ENCODE results near the gene LINGO3.
A peak's percentile ranks its signal among the peaks of the same experiment; 100 is the strongest.

LINGO3 gene

DNA sequence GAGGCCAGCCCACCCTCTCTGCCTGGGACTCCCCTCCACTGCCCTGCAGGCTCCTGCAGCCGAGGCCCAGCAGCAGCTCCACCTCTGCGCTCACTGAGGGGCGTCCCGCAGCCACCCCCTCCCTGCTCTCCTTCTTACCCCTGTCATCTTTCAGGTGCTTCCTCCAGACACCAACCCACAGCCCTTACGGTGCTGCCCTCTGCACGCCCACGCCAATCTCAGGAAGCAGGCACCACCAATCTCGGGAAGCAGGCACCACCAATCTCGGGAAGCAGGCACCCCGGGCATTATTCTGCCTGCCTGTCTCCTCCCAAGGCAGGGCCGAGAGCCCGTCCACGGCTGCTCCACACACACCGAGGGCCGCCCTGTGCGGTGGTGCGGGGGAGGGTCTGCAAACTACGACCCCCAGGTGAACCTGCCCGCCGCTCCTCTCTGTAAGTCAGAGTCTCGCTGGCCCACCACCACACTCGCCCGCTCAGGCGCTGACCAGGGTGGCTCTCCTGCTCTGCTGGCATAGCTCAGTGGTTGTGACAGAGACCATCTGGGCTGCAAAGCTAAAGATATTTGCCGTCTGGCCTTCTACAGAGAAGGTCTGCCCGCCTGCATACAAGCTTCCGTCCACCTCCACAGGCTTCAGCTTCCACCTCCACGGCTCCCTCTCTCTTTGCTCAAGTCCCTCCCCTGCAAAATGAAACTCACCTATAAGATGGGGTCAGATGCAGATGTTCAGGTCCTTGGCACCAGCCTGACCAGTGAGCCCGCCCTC, 17.5 kb upstream of the LINGO3 start:
- no peak for DNase-seq

DNA sequence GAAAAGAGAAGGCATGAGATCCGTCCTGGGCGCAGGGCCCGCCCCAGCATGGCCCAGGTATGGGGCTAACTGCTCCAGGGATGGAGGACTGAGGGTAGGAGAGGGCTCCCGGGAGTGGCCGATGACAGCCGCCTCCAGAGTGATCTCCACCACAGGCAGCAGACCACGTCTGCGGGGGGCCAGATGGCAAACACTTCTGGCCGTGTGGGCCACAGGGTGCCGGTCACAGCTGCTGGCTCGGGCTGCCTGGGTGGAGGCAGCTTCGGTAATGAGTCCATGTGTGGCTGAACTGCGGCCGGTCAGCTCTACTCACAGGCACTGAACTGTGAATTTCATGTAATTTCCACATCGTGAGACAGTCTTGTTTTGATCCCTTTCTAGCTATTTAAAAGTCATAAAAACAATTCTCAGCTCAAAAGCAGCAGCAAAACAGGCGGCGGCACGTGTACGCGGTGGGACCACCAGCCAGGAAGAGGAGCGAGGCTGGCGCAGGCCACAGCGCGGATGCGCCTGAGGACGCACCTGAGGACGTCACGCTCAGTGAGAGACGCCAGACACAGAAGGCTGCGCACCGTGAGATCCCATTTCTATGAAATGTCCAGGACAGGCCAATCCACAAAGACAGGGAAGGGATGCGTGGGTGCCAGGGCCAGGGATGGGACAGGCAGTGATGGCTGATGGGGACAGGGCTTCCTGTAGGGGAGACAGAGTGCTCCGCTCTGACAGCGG, 16.4 kb upstream of the LINGO3 start:
- no peak for DNase-seq

DNA sequence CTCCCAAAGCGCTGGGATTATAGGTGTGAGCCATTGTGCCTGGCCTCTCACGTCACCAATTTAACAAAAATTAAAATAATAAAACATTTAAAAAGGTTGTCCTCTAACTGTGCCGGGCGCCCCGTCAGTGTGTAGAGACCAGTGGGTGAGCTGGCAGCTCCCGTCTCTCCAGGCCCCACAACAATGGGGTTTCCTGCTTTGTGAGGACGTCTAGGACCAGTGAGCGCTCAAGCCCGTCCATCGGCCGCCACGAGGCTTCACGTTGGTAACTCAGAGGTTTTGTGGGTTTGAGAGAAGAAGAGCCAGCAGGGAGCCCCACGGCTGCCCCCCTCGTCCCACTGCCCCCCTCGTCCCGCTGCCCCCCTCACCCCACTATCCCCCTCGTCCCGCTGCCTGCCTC, 15.8 kb upstream of the LINGO3 start:
- no peak for DNase-seq

DNA sequence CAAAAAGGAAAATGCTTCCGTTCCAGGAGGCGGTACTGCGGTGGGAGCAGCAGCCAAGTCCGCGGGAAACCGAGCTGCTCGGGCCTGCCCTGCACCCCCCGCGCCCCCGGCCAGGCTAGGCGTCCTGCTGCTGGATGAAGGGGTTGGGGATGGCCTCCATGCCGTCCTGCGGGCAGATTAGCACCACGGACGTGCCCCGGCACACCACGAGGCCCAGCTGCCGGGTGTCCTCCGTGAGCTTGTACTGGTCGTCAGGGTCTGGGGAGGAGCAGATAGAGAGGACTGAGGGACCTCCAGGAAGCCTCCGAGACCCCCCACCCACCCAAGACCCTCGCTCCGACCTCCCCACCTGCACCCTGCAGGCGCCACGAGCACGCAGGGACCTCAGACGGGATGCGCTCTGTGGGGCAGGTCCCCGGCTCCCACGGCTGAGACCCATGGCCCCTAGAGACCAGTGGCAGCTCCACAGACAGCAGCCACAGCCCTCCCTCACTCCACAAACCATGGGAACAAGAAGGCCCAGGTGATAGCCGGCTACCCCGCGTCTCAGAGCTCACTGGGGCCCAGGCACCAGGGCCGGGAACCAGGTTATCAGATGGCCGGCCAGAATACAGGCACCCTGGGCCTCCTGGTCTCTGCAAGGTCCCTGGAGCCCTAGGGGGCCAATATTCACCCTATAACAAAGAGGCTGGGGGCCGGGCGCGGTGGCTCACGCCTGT, 13.8 kb upstream of the LINGO3 start:
- DNase-seq: no peak

- no peak for DNase-seq
Observed at GRCh38 chr19:2320939-2321338, 13.0 kb upstream of the LINGO3 start.

- DNase-seq: no peak
Observed at GRCh38 chr19:2320049-2320448, 12.1 kb upstream of the LINGO3 start.

GRCh38 chr19:2319551-2319950, 11.6 kb upstream of the LINGO3 start:
- DNase-seq: no peak

DNA sequence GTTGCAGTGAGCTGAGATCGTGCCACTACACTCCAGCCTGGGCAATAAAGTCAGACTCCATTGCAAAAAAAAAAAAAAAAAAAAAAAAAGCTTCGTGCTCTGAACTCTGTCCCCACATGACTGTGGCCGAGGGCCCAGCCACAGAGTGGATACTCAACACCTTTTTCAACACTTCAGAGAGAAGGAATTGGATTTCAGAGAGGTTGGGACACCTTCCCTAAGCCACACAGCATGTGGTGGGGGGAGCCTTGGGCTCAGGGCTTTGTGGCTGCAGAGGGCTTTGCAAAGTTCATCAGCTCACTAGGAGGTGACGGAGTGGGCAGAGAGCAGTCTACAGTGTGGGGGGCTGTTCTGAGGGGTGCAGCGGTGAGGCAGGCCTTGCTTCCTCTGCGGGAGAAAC, 11.0 kb upstream of the LINGO3 start:
- no peak for DNase-seq

- DNase-seq: no peak
Observed at GRCh38 chr19:2317756-2318155, 9.8 kb upstream of the LINGO3 start.

DNA sequence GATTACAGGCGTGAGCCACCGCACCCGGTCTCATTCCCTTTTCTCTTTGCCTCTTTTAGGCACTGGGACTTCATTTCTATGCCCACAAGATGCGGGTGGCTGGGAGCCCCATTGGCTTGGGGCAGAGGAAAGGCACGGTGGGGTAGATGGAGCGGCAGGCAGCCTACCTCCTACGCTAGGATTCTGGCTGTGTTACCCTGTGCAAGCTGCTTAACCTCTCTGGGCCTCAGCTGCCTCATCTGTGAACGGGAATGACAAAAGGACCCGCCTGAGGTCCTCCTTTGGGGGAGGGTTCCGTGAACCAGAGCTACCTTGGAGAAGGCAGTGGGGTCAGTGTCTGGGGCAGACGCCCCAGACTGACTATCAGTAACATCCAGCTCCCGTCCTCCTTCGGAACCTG, 9.3 kb upstream of the LINGO3 start:
- no peak for DNase-seq

GRCh38 chr19:2315818-2316353, 7.9 kb upstream of the LINGO3 start:
- DNase-seq: no peak

DNA sequence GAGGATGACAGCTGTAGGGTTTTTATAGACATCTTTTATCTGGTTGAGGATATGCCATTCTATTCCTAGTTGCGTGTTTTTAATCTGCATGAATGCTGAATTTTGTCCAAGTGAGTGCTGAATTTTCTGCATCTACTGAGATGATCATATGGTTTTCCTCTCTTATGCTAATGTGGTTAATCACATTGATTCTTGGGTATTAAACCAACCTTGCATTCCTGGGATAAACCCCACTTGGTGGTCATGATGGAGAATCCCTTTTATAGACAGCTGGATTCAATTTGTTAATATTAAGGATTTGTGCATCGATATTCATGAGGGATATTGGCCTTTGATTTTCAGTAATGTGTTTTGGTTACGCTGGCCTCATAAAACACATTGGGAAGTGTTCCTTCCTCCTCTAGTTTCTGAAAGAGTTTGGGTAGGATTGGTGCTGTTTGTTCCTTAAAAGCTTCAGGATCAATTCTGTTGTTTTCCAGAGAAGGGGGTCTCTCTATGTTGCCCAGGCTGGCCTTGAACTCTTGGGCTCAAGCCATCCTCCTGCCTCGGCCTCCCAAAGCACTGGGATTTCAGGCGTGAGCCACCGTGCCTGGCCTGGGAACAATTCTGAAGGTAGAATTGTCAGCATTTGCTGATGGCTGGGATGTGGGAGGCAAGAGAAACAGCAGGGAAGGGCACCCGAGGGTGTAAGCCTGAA, 7.3 kb upstream of the LINGO3 start:
- DNase-seq: no peak

DNA sequence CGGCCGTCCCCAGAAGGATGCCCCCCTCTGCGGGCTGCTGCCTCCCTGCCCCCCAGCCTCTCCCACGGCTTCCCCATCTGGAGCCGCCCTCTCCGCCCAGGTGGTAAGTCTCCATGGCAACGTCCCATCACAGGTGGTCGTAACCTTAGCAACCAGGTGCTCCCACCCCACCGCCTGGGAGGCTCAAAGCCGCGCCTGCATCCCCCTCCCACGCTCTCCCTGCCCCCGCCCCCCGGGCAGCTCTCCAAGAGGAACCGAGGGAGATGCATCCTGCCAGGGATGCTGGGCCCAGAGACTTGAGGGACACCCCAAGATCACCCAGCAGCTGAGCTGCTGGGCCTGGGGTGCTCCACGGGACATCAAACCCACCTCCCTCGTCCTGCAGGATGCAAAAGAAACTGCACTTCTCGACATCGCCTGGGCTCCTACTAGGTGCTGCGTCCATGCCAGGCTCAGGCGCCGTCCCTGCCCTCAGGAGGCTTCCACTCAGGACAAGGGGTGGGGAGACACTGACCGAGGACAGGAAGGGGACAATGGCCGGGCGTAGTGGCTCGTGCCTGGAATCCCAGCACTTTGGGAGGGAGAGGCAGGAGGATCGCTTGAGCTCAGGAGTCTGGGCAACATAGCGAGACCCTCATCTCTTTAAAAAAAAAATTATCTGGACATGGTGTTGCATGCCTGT, 5.0 kb upstream of the LINGO3 start:
- DNase-seq: no peak

DNA sequence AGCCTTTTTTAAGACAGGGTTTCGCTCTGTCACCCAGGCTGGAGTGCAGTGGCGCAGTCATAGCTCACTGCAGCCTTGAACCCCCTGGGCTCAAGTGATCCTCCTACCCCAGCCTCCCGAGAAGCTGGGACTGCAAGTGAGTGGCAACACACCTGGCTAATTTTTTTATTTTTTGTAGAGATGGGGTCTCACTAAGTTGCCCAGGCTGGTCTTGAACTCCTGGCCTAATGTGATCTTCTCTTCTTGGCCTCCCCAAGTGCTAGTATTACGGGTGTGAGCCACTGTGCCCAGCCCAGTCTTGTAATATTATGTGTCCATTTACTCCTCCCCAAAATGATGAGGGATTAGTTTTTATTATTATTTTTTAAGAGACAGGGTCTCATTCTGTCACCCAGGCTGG, 3.1 kb upstream of the LINGO3 start:
- no peak for DNase-seq

GRCh38 chr19:2309734-2310362, 1.9 kb upstream of the LINGO3 start:
- peak; percentile 42 for DNase-seq

- no peak for DNase-seq
Observed at GRCh38 chr19:2307518-2308012, 389 bp downstream of the LINGO3 start.

DNA sequence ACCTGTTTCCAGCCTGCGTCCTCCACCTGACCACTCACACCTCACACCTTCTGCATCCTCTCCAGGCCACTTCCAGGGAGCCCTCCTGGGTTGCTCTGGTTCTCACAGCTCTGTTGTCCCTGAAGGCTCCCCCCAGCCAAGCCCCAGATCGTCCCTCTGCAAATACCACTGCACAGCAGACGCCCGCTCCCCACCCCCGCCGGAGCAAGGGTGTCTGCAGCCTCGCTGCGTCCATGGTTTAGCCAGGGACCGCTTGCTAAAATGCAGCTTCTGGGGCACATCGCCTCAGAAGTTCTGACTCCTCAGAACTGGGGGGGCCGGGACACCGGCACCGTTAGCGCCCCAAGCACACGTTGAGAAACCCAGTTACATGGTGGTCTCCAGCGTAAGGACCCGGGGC, 983 bp downstream of the LINGO3 start:
- no peak for DNase-seq

DNA sequence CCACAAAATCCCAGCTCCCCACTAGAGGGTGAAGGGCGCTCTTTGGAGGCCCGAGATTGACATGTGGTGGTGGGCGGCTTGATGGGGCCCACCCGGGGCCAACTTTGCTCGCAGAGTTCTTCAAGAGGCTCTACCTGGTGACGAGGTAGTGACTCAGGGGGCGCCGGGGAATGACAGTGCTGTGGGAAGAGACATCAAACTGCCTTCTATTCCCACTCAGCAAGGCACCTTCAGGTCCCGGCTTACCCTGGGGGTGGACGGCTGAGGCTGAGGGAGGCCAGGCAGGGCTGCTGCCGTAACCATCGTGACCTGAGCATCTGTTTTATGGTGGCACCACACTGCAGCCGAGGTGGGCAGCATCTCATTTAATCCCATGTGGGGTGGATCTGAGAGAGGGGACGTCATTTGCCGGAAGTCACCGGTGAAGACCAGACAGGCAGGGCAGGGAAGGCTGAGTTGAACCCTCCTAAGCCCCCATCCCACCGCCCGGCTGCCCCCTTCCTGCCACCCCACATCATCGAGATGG, 1.6 kb downstream of the LINGO3 start:
- DNase-seq: no peak

DNA sequence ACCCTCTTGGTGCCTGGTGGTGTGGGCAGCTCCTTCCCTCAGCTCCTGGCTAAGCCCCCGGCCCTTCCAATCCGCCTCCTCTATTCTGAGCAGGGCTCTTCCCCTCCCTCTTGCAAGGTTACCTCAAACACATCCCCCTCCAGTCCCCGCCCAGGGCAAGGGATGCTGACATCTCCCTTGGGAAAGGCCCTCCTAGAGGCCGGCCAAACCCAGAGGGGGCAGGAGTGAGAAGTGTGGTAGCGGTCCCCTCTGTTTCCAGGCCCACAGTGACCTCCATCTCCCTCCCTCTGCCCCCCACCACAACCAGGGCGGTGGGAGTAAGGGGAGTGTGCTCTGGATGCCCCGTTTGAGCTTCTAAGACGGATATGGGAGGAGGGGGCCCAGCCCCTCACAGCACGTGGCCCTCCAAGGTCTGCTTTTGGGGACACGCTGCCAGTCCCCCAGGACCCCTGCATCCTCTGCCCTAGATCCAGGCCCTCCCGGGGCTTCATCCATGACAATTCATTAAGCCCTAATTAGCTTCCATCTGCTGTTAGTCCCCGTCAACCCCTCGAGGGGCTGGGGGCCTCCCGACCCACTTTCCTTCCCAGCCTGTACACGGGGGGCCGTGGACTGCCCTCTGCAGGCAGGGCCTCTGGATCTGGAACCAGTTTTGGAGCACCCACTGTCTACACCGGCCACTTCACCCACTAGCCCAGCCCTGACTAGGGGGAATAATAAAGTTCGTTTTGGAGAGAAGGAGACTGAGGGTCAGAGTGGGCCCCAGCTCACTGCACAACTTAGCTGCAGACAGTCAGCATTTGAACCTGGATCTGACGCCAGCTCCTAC, 2.3 kb downstream of the LINGO3 start:
- no peak for DNase-seq

- no peak for DNase-seq
Observed at GRCh38 chr19:2303211-2303798, 4.6 kb downstream of the LINGO3 start.
